Mesenchymal stem cell (in vitro differentiated cells and primary cell): Measurements from ENCODE around the gene SYNGR4.

Experiments
- DNase-seq: peaks from one replicate; pipeline ENCODE4 v3.0.0-alpha.2; 2013
- H2AFZ ChIP-seq: one replicate; pipeline ENCODE4 v1.6.1; 2013; ENCODE audit warnings: low read depth, mild to moderate bottlenecking, control low read depth, inconsistent platforms, low read length, moderate library complexity
- H2AK5ac ChIP-seq: 2 replicates; pipeline ENCODE4 v1.6.1; 2013; ENCODE audit warnings: low read length, moderate library complexity, mild to moderate bottlenecking, inconsistent platforms; ENCODE audit not compliant: severe bottlenecking
- H2BK120ac ChIP-seq: one replicate; pipeline ENCODE4 v1.6.1; 2013; ENCODE audit warnings: low read depth, mild to moderate bottlenecking, inconsistent platforms, low read length, moderate library complexity
- H2BK12ac ChIP-seq, 2 experiments: one replicate each; pipeline ENCODE4 v1.6.1; 2013; ENCODE audit warnings: inconsistent platforms in 2 of 2, low read length in 2 of 2, mild to moderate bottlenecking in 2 of 2, moderate library complexity in 2 of 2, control low read depth in 1 of 2
- H2BK15ac ChIP-seq: one replicate; pipeline ENCODE4 v1.6.1; 2013; ENCODE audit warnings: mild to moderate bottlenecking, low read depth, inconsistent platforms; ENCODE audit not compliant: poor library complexity, severe bottlenecking
- H2BK5ac ChIP-seq: 2 replicates; pipeline ENCODE4 v1.6.1; 2013; ENCODE audit warnings: low read depth, mild to moderate bottlenecking, low read length, control low read depth, inconsistent platforms; ENCODE audit not compliant: poor library complexity, severe bottlenecking
- H3K14ac ChIP-seq, 2 experiments: one replicate each; pipeline ENCODE4 v1.6.1; 2013; ENCODE audit warnings: inconsistent platforms in 2 of 2, low read length in 2 of 2, control low read depth in 1 of 2, mild to moderate bottlenecking in 1 of 2, moderate library complexity in 1 of 2
- H3K18ac ChIP-seq, 2 experiments: one replicate each; pipeline ENCODE4 v1.6.1; 2013; ENCODE audit warnings: inconsistent platforms in 2 of 2, low read length in 2 of 2, control low read depth in 1 of 2, low read depth in 1 of 2, mild to moderate bottlenecking in 1 of 2
- H3K23ac ChIP-seq, 2 experiments: one replicate each; pipeline ENCODE4 v1.6.1; 2013; ENCODE audit warnings: inconsistent platforms in 2 of 2, low read length in 2 of 2, mild to moderate bottlenecking in 2 of 2, moderate library complexity in 2 of 2, control low read depth in 1 of 2
- H3K27ac ChIP-seq: 2 replicates; pipeline ENCODE4 v1.5.1; 2013; ENCODE audit warnings: mild to moderate bottlenecking, moderate library complexity, low read length, control low read depth, inconsistent platforms; ENCODE audit not compliant: poor library complexity, severe bottlenecking
- H3K27me3 ChIP-seq, 2 experiments: 2 replicates each; pipeline versions ENCODE4 v1.6.1 to v1.7.0; 2013; ENCODE audit warnings: low read length in 2 of 2, mild to moderate bottlenecking in 2 of 2, moderate library complexity in 2 of 2, control low read depth in 1 of 2, inconsistent platforms in 1 of 2; ENCODE audit not compliant: control insufficient read depth in 1 of 2, insufficient read depth in 1 of 2
- H3K36me3 ChIP-seq, 2 experiments: 2 replicates each; pipeline versions ENCODE4 v1.6.1 to v1.7.0; 2013; ENCODE audit warnings: low read length in 2 of 2, control low read depth in 1 of 2, inconsistent platforms in 1 of 2, low read depth in 1 of 2, mild to moderate bottlenecking in 1 of 2; ENCODE audit not compliant: insufficient read depth in 2 of 2, control insufficient read depth in 1 of 2
- H3K4ac ChIP-seq, 2 experiments: one replicate each; pipeline ENCODE4 v1.6.1; 2013; ENCODE audit warnings: inconsistent platforms in 2 of 2, low read length in 2 of 2, mild to moderate bottlenecking in 2 of 2, moderate library complexity in 2 of 2, control low read depth in 1 of 2, low read depth in 1 of 2
- H3K4me1 ChIP-seq: 2 replicates; pipeline ENCODE4 v1.6.1; 2013; ENCODE audit warnings: low read depth, low read length, control low read depth; ENCODE audit not compliant: control insufficient read depth, insufficient read depth
- H3K4me2 ChIP-seq: 2 replicates; pipeline ENCODE4 v1.6.1; 2013; ENCODE audit warnings: low read length, mild to moderate bottlenecking, inconsistent platforms; ENCODE audit not compliant: poor library complexity, severe bottlenecking
- H3K4me3 ChIP-seq, 2 experiments: 2 replicates each; pipeline versions ENCODE4 v1.5.1 to v1.7.0; 2013; ENCODE audit warnings: low read length in 2 of 2, mild to moderate bottlenecking in 2 of 2, control low read depth in 1 of 2, low read depth in 1 of 2; ENCODE audit not compliant: insufficient read depth in 1 of 2
- H3K79me1 ChIP-seq: replicated peaks from 2 replicates; pipeline ENCODE4 v1.6.1; 2013; ENCODE audit warnings: mild to moderate bottlenecking, control low read depth, low read length, inconsistent platforms; ENCODE audit not compliant: poor library complexity, severe bottlenecking
- H3K9ac ChIP-seq: 2 replicates; pipeline ENCODE4 v1.7.0; 2013; ENCODE audit warnings: mild to moderate bottlenecking, low read length, moderate library complexity
- H3K9me3 ChIP-seq: 2 replicates; pipeline ENCODE4 v1.7.0; 2013; ENCODE audit warnings: mild to moderate bottlenecking, low read length; ENCODE audit not compliant: control insufficient read depth
- H4K8ac ChIP-seq: one replicate; pipeline ENCODE4 v1.6.1; 2013; ENCODE audit warnings: inconsistent platforms, mild to moderate bottlenecking, low read length, moderate library complexity
- H4K91ac ChIP-seq: one replicate; pipeline ENCODE4 v1.6.1; 2013; ENCODE audit warnings: mild to moderate bottlenecking, low read length, inconsistent platforms
- WGBS: methylation state at CpG from one replicate; pipeline ENCODE4 v1.1.7; 2013; ENCODE audit warnings: mixed read lengths; 5-methylcytosine and 5-hydroxymethylcytosine counted together

The SYNGR4 gene

GRCh38 chr19:48405010-48405659 lies 41.0 kb downstream of the SYNGR4 start:
- Histone ChIP-seq H2BK5ac (no peak overlapping the region), H2AK5ac (no peak overlapping the region), H3K4me1 (no peaks in the 10 kb centered on the region), H3K14ac (no peak overlapping the region), H4K91ac (no peak overlapping the region), H3K9ac (no peak overlapping the region), H2BK15ac (no peak overlapping the region), H3K4ac (peak overlapping the region in 1 of 2 experiments; percentile 10), H4K8ac (no peak overlapping the region), H3K79me1 (no peaks in the 10 kb centered on the region), H3K18ac (no peak overlapping the region), H3K27me3 (no peaks in the 10 kb centered on the region), H3K4me3 (no peak overlapping the region), H2BK120ac (no peak overlapping the region), H3K36me3 (no peaks in the 10 kb centered on the region), H3K27ac (no peak overlapping the region), H3K9me3 (no peaks in the 10 kb centered on the region), H3K4me2 (no peak overlapping the region), H2BK12ac (no peak overlapping the region), H3K23ac (no peak overlapping the region), H2AFZ (no peak overlapping the region)
- DNase-seq: no peak
- 97% methylated on average over 26 of the region's 27 CpGs for WGBS

DNA sequence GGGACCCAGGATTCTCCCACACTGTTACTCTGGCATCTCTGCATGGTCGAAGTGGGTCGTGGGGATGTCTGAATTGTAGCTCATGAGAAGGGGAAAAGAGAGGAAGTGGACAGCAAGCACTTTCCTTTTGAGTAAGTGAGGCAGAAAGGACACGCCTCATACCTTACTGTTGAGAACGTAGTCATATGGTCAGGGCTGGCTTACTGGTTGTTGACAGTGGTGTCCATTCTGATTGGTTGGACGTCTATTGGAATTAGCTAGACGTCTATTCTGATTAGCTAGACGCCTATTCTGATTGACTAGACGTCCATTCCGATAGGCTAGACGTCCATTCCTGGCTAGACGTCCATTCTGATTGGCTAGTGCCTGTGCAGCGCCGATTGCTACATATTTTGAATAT lies 41.7 kb downstream of the SYNGR4 start:
- no peak overlapping the region for H3K4me3 ChIP-seq
- DNase-seq: no peak
- no peak overlapping the region for H2BK12ac ChIP-seq
- no peaks in the 10 kb centered on the region for H3K36me3 ChIP-seq
- no peak overlapping the region for H3K9ac ChIP-seq
- no peak overlapping the region for H4K8ac ChIP-seq
- no peak overlapping the region for H2BK120ac ChIP-seq
- H3K4me1 ChIP-seq: no peaks in the 10 kb centered on the region
- no peak overlapping the region for H3K18ac ChIP-seq
- no peak overlapping the region for H3K23ac ChIP-seq
- no peak overlapping the region for H4K91ac ChIP-seq
- no peak overlapping the region for H2AFZ ChIP-seq
- no peak overlapping the region for H3K4ac ChIP-seq
- no peak overlapping the region for H3K27ac ChIP-seq
- no peak overlapping the region for H2AK5ac ChIP-seq
- no peak overlapping the region for H3K4me2 ChIP-seq
- WGBS: 92% methylated on average over 13 of the region's 13 CpGs
- H2BK5ac ChIP-seq: no peak overlapping the region
- no peaks in the 10 kb centered on the region for H3K9me3 ChIP-seq
- no peaks in the 10 kb centered on the region for H3K79me1 ChIP-seq
- H3K14ac ChIP-seq: no peak overlapping the region
- H2BK15ac ChIP-seq: no peak overlapping the region
- no peaks in the 10 kb centered on the region for H3K27me3 ChIP-seq

DNA sequence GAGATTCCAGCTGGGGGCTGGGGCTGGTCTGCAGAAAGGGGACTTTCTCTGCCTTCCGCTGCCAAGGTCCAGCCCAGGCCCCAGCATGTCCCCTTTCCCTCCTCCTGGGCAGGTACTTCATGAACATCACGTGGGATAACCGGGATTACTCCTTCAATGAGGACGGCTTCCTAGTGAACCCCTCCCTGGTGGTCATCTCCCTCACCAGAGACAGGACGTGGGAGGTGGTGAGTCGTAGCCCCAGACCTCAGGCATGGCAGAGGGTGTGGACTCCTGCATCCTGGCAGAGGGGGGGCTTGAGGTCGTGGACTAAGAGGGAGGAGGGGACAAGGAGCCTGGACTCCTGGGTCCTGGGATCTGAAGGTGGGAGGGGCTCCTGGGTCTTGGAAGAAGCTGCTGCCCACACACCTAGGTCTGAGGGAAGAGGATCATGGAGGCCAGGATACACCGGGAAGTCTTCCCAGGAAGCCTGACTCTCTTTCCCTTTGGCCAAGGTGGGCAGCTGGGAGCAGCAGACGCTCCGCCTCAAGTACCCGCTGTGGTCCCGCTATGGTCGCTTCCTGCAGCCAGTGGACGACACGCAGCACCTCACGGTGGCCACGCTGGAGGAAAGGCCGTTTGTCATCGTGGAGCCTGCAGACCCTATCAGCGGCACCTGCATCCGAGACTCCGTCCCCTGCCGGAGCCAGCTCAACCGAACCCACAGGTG lies 49.9 kb downstream of the SYNGR4 start:
- H2BK15ac ChIP-seq: no peak overlapping the region
- no peak overlapping the region for H3K27ac ChIP-seq
- H2BK120ac ChIP-seq: no peak overlapping the region
- peak overlapping the region; percentile 31 for H2AK5ac ChIP-seq
- H3K4me3 ChIP-seq: peak overlapping the region in 1 of 2 experiments; percentile 38
- no peak overlapping the region for H3K4me2 ChIP-seq
- H3K9ac ChIP-seq: no peak overlapping the region
- peak; percentile 31 for DNase-seq
- H2AFZ ChIP-seq: no peak overlapping the region
- H3K27me3 ChIP-seq: no peaks in the 10 kb centered on the region
- no peak overlapping the region for H2BK5ac ChIP-seq
- H3K4me1 ChIP-seq: peaks cover 11% of the 10 kb centered on the region
- H3K14ac ChIP-seq: peak overlapping the region in 1 of 2 experiments; percentile 85
- H4K91ac ChIP-seq: peak overlapping the region; percentile 87
- H3K9me3 ChIP-seq: no peaks in the 10 kb centered on the region
- WGBS: 78% methylated on average over 24 of the region's 24 CpGs
- H4K8ac ChIP-seq: no peak overlapping the region
- peaks cover 0 to 5% of the 10 kb centered on the region in 2 experiments for H3K36me3 ChIP-seq
- H3K4ac ChIP-seq: no peak overlapping the region
- H3K79me1 ChIP-seq: no peaks in the 10 kb centered on the region
- H3K18ac ChIP-seq: peak overlapping the region; percentile 24 to 28
- H3K23ac ChIP-seq: no peak overlapping the region
- H2BK12ac ChIP-seq: peak overlapping the region in 1 of 2 experiments; percentile 29

DNA sequence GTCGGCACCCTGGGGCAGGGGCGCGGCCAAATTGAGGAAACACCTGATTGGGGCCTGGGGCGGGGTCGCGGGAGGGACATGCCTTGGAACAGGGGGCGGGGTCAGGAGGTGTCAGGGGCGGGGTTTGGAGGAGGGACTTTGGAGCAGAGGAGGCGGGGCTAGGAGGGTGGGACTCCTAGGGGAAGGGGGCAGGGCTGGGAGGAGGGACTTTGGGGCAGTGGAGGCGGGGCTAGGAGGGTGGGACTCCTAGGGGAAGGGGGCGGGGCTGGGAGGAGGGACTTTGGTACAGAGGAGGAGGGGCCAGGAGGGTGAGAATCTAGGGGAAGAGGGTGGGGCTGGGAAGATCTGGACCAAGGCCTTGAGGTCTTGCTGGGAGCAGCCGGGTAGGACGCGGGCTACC lies 51.2 kb downstream of the SYNGR4 start:
- no peak overlapping the region for H4K91ac ChIP-seq

More for the DNA sequence above, 51.2 kb downstream of the SYNGR4 start:
- H3K79me1 ChIP-seq: no peaks in the 10 kb centered on the region
- H3K4me1 ChIP-seq: peaks cover 11% of the 10 kb centered on the region
- peaks cover 0 to 5% of the 10 kb centered on the region in 2 experiments for H3K36me3 ChIP-seq
- H3K23ac ChIP-seq: no peak overlapping the region
- H3K14ac ChIP-seq: no peak overlapping the region
- no peak overlapping the region for H3K4me2 ChIP-seq
- no peak overlapping the region for H3K4ac ChIP-seq
- no peak overlapping the region for H2BK12ac ChIP-seq
- WGBS: 83% methylated on average over 13 of the region's 14 CpGs
- no peak overlapping the region for H3K9ac ChIP-seq
- H3K9me3 ChIP-seq: no peaks in the 10 kb centered on the region
- no peak overlapping the region for H2AK5ac ChIP-seq
- H3K4me3 ChIP-seq: no peak overlapping the region
- H3K27ac ChIP-seq: no peak overlapping the region
- no peaks in the 10 kb centered on the region for H3K27me3 ChIP-seq
- no peak overlapping the region for H4K8ac ChIP-seq
- no peak overlapping the region for H3K18ac ChIP-seq
- H2BK15ac ChIP-seq: no peak overlapping the region
- DNase-seq: peak; percentile 54
- no peak overlapping the region for H2BK5ac ChIP-seq
- no peak overlapping the region for H2AFZ ChIP-seq
- no peak overlapping the region for H2BK120ac ChIP-seq
